Right lobe of liver (tissue), 6 donors: ENCODE data around the gene NDUFA8. TPM values are rescaled to one million over a fixed set of nuclear protein-coding genes. Genes with fewer than 3 reads are reported as not detected.

Experiments used
- ATAC-seq, 4 donors: fragments of 200-7000 bp; cut with Tn5 transposase; one replicate each; pipeline ENCODE4 v1.9.1; 2020; ENCODE audit warnings: mild to moderate bottlenecking in 4 of 4, moderate library complexity in 4 of 4
- DNase-seq, 3 donors: peaks; one replicate each; pipeline ENCODE4 v3.0.0-alpha.2; 2020
- H3K27ac ChIP-seq, 3 donors: fragments of 200-600 bp; one replicate each; pipeline ENCODE4 v1.8.0; 2022
- H3K27me3 ChIP-seq, 2 donors: fragments of 200-600 bp; one replicate each; pipeline ENCODE4 v1.8.0; 2022
- H3K36me3 ChIP-seq, 4 donors: fragments of 200-600 bp; sonication (generic) in 1 of 4; one replicate each; pipeline versions ENCODE4 v1.5.1 to v1.8.0; 2017 to 2022; ENCODE audit warnings: control low read depth in 1 of 4
- H3K4me1 ChIP-seq, 4 donors: fragments of 200-600 bp; sonication (generic) in 1 of 4; one replicate each; pipeline versions ENCODE4 v1.5.1 to v1.8.0; 2017 to 2022; ENCODE audit warnings: control low read depth in 1 of 4
- H3K4me3 ChIP-seq, 3 donors: fragments of 200-600 bp; one replicate each; pipeline ENCODE4 v1.8.0; 2022
- H3K9me3 ChIP-seq, 4 donors: fragments of 200-600 bp; sonication (generic) in 1 of 4; one replicate each; pipeline versions ENCODE4 v1.5.1 to v1.8.0; 2017 to 2022; ENCODE audit warnings: control low read depth in 1 of 4
- POLR2A ChIP-seq: fragments of 450-650 bp; IDR thresholded peaks from one replicate; pipeline ENCODE4 v1.6.1; 2017; ENCODE audit warnings: antibody characterized with exemption, mild to moderate bottlenecking
- WGBS: methylation state at CpG from one replicate; pipeline ENCODE4 v1.1.6; 2018; ENCODE audit warnings: low coverage, low lambda C conversion rate; ENCODE audit not compliant: insufficient coverage; ENCODE audit errors: missing lambda C conversion rate; 5-methylcytosine and 5-hydroxymethylcytosine counted together
- intact Hi-C, 2 donors: fragments of 100-400 bp; cut with DNase I; formaldehyde crosslinking; loops; one replicate each; pipeline versions ENCODE4 v1.11.2 to v1.14.1; 2022
- total RNA-seq, 6 experiments: library from RNA; depleted of rRNA in 2 of 6; stranded (reverse); fragments of >200 nt in 2 of 6; fragmentation: NEBNext Ultra II Directional in 3 of 6; extraction: Animal tissue kit (Norgen Biotek cat#: 25700) in 3 of 6; gene quantifications; one replicate each; pipeline versions ENCODE4 v1.1.0 to v1.2.4, GENCODE V29; 2016 to 2023
- TF ChIP-seq, protein P1 (sequence below), 4 donors: fragments of 200-600 bp in 3 of 4; fragments of 450-650 bp in 1 of 4; IDR thresholded peaks; one replicate each; pipeline versions ENCODE4 v1.5.1 to v1.8.0; 2016 to 2022; ENCODE audit warnings: antibody characterized with exemption in 4 of 4, mild to moderate bottlenecking in 2 of 4
- donor health status: DM: no; HTN: yes; CAD: no.
- donor health status: DM: no; HTN: no; CAD: no.
- donor health status: DM: no; HTN: no; CAD: no.
- donor health status: DM: no; HTN: yes; CAD: no.
- donor health status: DM: no; HTN: yes; CAD: no.

The NDUFA8 gene
- total RNA-seq, 6 experiments from 2014 or later = 27.3 to 43.9 (median 29.0) TPM

- Histone ChIP-seq H3K9me3 (no peaks in the 10 kb centered on the region), H3K36me3 (no peaks in the 10 kb centered on the region), H3K4me1 (no peaks in the 10 kb centered on the region), H3K4me3 (no peak overlapping the region), H3K27ac (no peak overlapping the region), H3K27me3 (no peaks in the 10 kb centered on the region)
- no peak for TF ChIP-seq POLR2A
- TF ChIP-seq, protein P1, sequence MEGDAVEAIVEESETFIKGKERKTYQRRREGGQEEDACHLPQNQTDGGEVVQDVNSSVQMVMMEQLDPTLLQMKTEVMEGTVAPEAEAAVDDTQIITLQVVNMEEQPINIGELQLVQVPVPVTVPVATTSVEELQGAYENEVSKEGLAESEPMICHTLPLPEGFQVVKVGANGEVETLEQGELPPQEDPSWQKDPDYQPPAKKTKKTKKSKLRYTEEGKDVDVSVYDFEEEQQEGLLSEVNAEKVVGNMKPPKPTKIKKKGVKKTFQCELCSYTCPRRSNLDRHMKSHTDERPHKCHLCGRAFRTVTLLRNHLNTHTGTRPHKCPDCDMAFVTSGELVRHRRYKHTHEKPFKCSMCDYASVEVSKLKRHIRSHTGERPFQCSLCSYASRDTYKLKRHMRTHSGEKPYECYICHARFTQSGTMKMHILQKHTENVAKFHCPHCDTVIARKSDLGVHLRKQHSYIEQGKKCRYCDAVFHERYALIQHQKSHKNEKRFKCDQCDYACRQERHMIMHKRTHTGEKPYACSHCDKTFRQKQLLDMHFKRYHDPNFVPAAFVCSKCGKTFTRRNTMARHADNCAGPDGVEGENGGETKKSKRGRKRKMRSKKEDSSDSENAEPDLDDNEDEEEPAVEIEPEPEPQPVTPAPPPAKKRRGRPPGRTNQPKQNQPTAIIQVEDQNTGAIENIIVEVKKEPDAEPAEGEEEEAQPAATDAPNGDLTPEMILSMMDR (IDR thresholded peaks at IDR 0.05) = no peak
- 53% methylated on average over 2 of the region's 3 CpGs for WGBS
- ATAC-seq = no peak
- intact Hi-C loops = no loop called here
- DNase-seq = no peak
These were observed 14.1 kb upstream of the NDUFA8 start for GRCh38 chr9:122173670-122174069.

DNA sequence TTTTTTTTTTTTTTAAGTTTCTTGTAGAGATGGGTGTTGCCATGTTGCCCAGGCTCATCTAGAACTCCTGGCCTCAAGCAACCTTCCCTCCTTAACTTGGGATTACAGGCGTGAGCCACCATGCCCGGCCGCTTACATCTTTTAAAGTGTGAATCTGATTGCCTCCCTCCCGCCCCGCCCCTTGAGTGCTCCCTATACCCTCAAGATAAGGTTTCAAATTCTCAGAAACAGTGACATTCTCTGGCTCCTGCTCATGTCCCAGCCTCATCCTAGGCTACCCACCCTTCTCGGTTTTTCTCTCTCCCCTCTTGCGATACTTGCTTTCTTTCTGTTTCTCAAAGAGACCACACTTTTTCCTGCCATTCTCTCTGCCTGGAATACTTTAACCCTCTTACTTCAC, 12.6 kb upstream of the NDUFA8 start:
- Histone ChIP-seq H3K36me3 (no peaks in the 10 kb centered on the region), H3K9me3 (no peaks in the 10 kb centered on the region), H3K27me3 (no peaks in the 10 kb centered on the region), H3K4me3 (no peak overlapping the region), H3K4me1 (no peaks in the 10 kb centered on the region), H3K27ac (no peak overlapping the region)
- TF ChIP-seq, protein P1 (IDR thresholded peaks at IDR 0.05) = no peak
- TF ChIP-seq POLR2A = no peak
- WGBS = 67% methylated on average over 7 of the region's 7 CpGs
- no peak for ATAC-seq
- intact Hi-C loops = no loop called here
- DNase-seq = no peak

- H3K27me3 ChIP-seq = no peaks in the 10 kb centered on the region
- TF ChIP-seq POLR2A = no peak
- TF ChIP-seq, protein P1 (IDR thresholded peaks at IDR 0.05) = no peak
- DNase-seq (no peak), ATAC-seq (peak; percentile 22 to 59 (median 30))
- H3K27ac ChIP-seq = no peak overlapping the region
- intact Hi-C loops = no loop called here
- no peak overlapping the region for H3K4me3 ChIP-seq
- H3K9me3 ChIP-seq = no peaks in the 10 kb centered on the region
- WGBS = 43% methylated on average over 2 of the region's 3 CpGs
- no peaks in the 10 kb centered on the region for H3K36me3 ChIP-seq
- H3K4me1 ChIP-seq = no peaks in the 10 kb centered on the region
These were observed 8.8 kb upstream of the NDUFA8 start for GRCh38 chr9:122168356-122168755.

DNA sequence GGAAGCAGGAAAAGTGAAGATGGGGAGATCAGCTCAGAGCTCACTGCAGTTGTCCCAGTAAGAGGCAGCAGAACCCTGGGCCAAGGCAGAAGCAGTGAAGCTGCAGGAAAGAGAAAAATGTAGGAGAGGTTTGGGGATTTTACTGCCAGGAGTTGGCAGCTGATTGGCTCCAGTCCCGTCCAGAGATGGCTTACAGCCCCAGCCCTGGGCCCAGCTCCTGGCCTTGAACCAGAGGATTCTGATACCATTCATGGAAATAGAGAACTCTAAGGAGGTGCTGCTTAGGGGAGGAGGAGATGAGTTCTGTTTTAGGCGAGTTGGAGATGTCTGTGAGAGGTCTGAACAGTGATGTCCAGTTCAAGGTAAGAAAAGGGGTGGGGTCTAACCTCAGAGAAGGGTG, 4.7 kb upstream of the NDUFA8 start:
- DNase-seq (no peak), ATAC-seq (no peak)
- no peaks in the 10 kb centered on the region for H3K36me3 ChIP-seq
- no peak overlapping the region for H3K27ac ChIP-seq
- TF ChIP-seq, protein P1 (IDR thresholded peaks at IDR 0.05) = no peak
- no peak for TF ChIP-seq POLR2A
- 37% methylated on average over 2 of the region's 2 CpGs for WGBS
- no peaks in the 10 kb centered on the region for H3K27me3 ChIP-seq
- intact Hi-C loops = no loop called here
- H3K4me3 ChIP-seq = no peak overlapping the region
- H3K4me1 ChIP-seq = peaks cover 0 to 3% (median 0%) of the 10 kb centered on the region in 4 donors
- no peaks in the 10 kb centered on the region for H3K9me3 ChIP-seq

DNA sequence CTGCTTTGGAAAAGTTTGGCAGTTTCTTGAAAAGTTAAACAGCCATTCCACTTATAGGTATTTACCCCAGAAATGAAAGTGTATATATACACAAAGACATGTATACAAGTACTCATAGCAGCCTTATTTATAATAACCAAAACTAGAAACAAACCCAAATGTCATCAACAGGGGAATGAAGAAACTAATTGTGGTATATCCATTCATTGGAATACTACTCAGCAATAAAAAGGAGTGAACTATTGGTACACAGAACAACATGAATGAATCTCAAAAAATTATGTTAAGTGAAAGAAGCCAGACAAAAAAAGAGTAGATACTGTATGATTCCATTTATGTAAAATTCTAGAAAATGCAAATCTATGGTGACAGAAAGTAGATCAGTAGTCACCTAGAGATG, 2.8 kb upstream of the NDUFA8 start:
- Histone ChIP-seq H3K27ac (no peak overlapping the region), H3K9me3 (no peaks in the 10 kb centered on the region), H3K27me3 (no peaks in the 10 kb centered on the region), H3K4me1 (peaks cover 0 to 14% (median 0%) of the 10 kb centered on the region in 4 donors), H3K4me3 (no peak overlapping the region), H3K36me3 (no peaks in the 10 kb centered on the region)
- ATAC-seq (no peak), DNase-seq (no peak)
- TF ChIP-seq POLR2A = no peak
- TF ChIP-seq, protein P1 (IDR thresholded peaks at IDR 0.05) = no peak
- intact Hi-C loops = no loop called here
